ENCODE measurements around the gene FBXO44.

FBXO44 gene

DNA sequence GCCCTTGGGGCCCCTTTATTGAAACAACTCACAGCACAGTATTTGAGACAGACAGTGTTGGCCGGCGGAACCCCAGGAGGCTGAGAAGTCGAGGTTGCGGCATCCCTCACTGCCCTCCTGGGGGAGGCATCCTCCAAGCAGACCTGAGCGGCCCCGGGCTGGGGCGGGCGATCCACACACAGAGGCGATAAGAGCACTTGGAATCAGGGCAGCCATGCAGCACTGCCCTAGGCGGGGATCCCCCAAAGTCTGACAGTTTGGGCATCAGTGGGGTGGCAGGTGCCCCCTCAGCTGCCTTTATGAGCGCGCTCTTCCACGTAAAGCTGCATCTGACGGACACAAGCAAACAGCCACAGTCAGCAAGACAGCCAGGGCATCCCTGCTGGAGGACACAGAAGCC, 19.8 kb downstream of the FBXO44 start:
- TF ChIP-seq FOXM1 (IDR thresholded peaks at IDR 0.05; ENCODE audit: borderline replicate concordance, low read depth) = no peak
- no peak for TF ChIP-seq TEAD4 (IDR thresholded peaks at IDR 0.05)
- TF ChIP-seq YY1 (IDR thresholded peaks at IDR 0.05; ENCODE audit: low read depth) = no peak
- TF ChIP-seq, protein P1, sequence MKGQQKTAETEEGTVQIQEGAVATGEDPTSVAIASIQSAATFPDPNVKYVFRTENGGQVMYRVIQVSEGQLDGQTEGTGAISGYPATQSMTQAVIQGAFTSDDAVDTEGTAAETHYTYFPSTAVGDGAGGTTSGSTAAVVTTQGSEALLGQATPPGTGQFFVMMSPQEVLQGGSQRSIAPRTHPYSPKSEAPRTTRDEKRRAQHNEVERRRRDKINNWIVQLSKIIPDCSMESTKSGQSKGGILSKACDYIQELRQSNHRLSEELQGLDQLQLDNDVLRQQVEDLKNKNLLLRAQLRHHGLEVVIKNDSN (IDR thresholded peaks at IDR 0.05) = no peak
- TF ChIP-seq RAD21 (IDR thresholded peaks at IDR 0.05; ENCODE audit: low read depth) = no peak
- no peak for TF ChIP-seq CREB1 (IDR thresholded peaks at IDR 0.05; ENCODE audit: low read depth)
- no peak for TF ChIP-seq ZBTB7A (IDR thresholded peaks at IDR 0.05; ENCODE audit: low read depth)
- TF ChIP-seq, protein P2, sequence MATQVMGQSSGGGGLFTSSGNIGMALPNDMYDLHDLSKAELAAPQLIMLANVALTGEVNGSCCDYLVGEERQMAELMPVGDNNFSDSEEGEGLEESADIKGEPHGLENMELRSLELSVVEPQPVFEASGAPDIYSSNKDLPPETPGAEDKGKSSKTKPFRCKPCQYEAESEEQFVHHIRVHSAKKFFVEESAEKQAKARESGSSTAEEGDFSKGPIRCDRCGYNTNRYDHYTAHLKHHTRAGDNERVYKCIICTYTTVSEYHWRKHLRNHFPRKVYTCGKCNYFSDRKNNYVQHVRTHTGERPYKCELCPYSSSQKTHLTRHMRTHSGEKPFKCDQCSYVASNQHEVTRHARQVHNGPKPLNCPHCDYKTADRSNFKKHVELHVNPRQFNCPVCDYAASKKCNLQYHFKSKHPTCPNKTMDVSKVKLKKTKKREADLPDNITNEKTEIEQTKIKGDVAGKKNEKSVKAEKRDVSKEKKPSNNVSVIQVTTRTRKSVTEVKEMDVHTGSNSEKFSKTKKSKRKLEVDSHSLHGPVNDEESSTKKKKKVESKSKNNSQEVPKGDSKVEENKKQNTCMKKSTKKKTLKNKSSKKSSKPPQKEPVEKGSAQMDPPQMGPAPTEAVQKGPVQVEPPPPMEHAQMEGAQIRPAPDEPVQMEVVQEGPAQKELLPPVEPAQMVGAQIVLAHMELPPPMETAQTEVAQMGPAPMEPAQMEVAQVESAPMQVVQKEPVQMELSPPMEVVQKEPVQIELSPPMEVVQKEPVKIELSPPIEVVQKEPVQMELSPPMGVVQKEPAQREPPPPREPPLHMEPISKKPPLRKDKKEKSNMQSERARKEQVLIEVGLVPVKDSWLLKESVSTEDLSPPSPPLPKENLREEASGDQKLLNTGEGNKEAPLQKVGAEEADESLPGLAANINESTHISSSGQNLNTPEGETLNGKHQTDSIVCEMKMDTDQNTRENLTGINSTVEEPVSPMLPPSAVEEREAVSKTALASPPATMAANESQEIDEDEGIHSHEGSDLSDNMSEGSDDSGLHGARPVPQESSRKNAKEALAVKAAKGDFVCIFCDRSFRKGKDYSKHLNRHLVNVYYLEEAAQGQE (IDR thresholded peaks at IDR 0.05; ENCODE audit: low read depth) = no peak
- TF ChIP-seq TAF1 (IDR thresholded peaks at IDR 0.05; ENCODE audit: low read depth) = no peak
- TF ChIP-seq, protein P3, sequence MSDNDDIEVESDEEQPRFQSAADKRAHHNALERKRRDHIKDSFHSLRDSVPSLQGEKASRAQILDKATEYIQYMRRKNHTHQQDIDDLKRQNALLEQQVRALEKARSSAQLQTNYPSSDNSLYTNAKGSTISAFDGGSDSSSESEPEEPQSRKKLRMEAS (IDR thresholded peaks at IDR 0.05) = no peak
- no peak for TF ChIP-seq CEBPB (IDR thresholded peaks at IDR 0.05)
- no peak for TF ChIP-seq TCF12 (IDR thresholded peaks at IDR 0.05; ENCODE audit: low read depth)
- no peak for TF ChIP-seq EGR1 (IDR thresholded peaks at IDR 0.05)
- TF ChIP-seq NFIC (IDR thresholded peaks at IDR 0.05) = no peak
- no peak for TF ChIP-seq EP300 (IDR thresholded peaks at IDR 0.05; ENCODE audit: borderline replicate concordance)

- TF ChIP-seq TCF12 (IDR thresholded peaks at IDR 0.05; ENCODE audit: low read depth) (no peak), EGR1 (IDR thresholded peaks at IDR 0.05) (no peak)
- TF ChIP-seq, protein P3 (IDR thresholded peaks at IDR 0.05) = no peak
Measured at GRCh38 chr1:11675325-11675724, 20.6 kb downstream of the FBXO44 start.

GRCh38 chr1:11676386-11677103, 21.9 kb downstream of the FBXO44 start:
- no peak for TF ChIP-seq EP300 (IDR thresholded peaks at IDR 0.05; ENCODE audit: borderline replicate concordance)
- no peak for TF ChIP-seq CREB1 (IDR thresholded peaks at IDR 0.05; ENCODE audit: low read depth)
- no peak for TF ChIP-seq FOXM1 (IDR thresholded peaks at IDR 0.05; ENCODE audit: borderline replicate concordance, low read depth)
- no peak for TF ChIP-seq CEBPB (IDR thresholded peaks at IDR 0.05)
- TF ChIP-seq RAD21 (IDR thresholded peaks at IDR 0.05; ENCODE audit: low read depth) = peak; percentile 30
- TF ChIP-seq, protein P3 (IDR thresholded peaks at IDR 0.05) = no peak
- TF ChIP-seq ZBTB7A (IDR thresholded peaks at IDR 0.05; ENCODE audit: low read depth) = no peak

GRCh38 chr1:11678442-11678841, 23.8 kb downstream of the FBXO44 start:
- TF ChIP-seq RAD21 (IDR thresholded peaks at IDR 0.05; ENCODE audit: low read depth) = no peak
- TF ChIP-seq NFIC (IDR thresholded peaks at IDR 0.05) = no peak
- TF ChIP-seq ZBTB7A (IDR thresholded peaks at IDR 0.05; ENCODE audit: low read depth) = no peak
- TF ChIP-seq, protein P3 (IDR thresholded peaks at IDR 0.05) = no peak
- TF ChIP-seq FOXM1 (IDR thresholded peaks at IDR 0.05; ENCODE audit: borderline replicate concordance, low read depth) = no peak
- TF ChIP-seq EGR1 (IDR thresholded peaks at IDR 0.05) = no peak
- TF ChIP-seq, protein P2 (IDR thresholded peaks at IDR 0.05; ENCODE audit: low read depth) = no peak
- no peak for TF ChIP-seq YY1 (IDR thresholded peaks at IDR 0.05; ENCODE audit: low read depth)
- no peak for TF ChIP-seq TEAD4 (IDR thresholded peaks at IDR 0.05)
- TF ChIP-seq EP300 (IDR thresholded peaks at IDR 0.05; ENCODE audit: borderline replicate concordance) = no peak
- no peak for TF ChIP-seq TAF1 (IDR thresholded peaks at IDR 0.05; ENCODE audit: low read depth)
- TF ChIP-seq, protein P1 (IDR thresholded peaks at IDR 0.05) = no peak
- no peak for TF ChIP-seq TCF12 (IDR thresholded peaks at IDR 0.05; ENCODE audit: low read depth)
- TF ChIP-seq CREB1 (IDR thresholded peaks at IDR 0.05; ENCODE audit: low read depth) = no peak
- TF ChIP-seq CEBPB (IDR thresholded peaks at IDR 0.05) = no peak

DNA sequence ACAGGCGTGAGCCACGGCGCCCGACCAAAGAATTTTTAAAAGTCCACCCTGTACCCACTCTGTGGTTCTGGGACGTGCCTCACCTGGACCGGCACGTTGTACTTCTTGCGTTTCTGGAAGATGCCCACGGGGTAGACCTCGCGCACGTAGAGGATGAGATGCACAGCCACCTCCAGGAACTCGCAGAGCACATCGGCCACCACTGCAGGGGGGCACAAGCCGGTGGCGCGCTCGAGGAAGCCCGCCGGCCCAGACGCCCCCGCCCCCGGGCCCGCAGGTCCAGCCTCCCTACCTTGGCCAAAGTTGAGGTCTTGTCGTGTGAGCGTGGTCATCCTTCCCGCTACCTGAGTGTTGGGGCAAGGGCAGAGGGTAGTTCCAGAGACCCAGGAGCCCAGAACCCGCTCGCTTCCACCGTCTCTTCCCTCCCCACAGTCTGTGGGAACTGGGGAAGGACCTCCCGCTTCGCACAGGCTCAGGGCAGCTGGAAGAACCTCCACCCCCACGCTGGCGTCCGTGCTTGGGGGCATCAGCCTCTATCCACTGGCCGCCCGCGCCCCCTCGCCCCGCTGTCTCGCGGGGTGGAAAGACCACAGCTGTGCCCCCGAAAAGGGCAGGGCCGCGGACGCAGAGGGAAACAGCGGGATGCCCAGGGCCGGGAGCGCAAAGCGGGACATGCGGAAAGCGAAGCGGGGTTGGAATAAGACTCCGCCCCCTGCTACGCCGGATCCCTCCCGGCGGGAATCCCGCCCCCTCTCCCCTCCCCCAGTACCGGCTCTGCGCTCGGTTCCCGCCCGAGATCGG, 25.8 kb downstream of the FBXO44 start:
- TF ChIP-seq RAD21 (IDR thresholded peaks at IDR 0.05; ENCODE audit: low read depth) (no peak), TCF12 (IDR thresholded peaks at IDR 0.05; ENCODE audit: low read depth) (no peak), CREB1 (IDR thresholded peaks at IDR 0.05; ENCODE audit: low read depth) (no peak), YY1 (IDR thresholded peaks at IDR 0.05; ENCODE audit: low read depth) (no peak), EP300 (IDR thresholded peaks at IDR 0.05; ENCODE audit: borderline replicate concordance) (no peak), NFIC (IDR thresholded peaks at IDR 0.05) (no peak), EGR1 (IDR thresholded peaks at IDR 0.05) (no peak), TAF1 (IDR thresholded peaks at IDR 0.05; ENCODE audit: low read depth) (0 out of 2 replicates have a peak, but pooled peaks have one; percentile 20), TEAD4 (IDR thresholded peaks at IDR 0.05) (no peak), ZBTB7A (IDR thresholded peaks at IDR 0.05; ENCODE audit: low read depth) (no peak; the same call in 1 of the 2 replicates), FOXM1 (IDR thresholded peaks at IDR 0.05; ENCODE audit: borderline replicate concordance, low read depth) (no peak)
- TF ChIP-seq, protein P2 (IDR thresholded peaks at IDR 0.05; ENCODE audit: low read depth) = no peak
- TF ChIP-seq, protein P3 (IDR thresholded peaks at IDR 0.05) = no peak
- TF ChIP-seq, protein P1 (IDR thresholded peaks at IDR 0.05) = 0 out of 2 replicates have a peak, but pooled peaks have one; percentile 5
